K562 (cell line): ENCODE data around the gene WLS. TPM values are rescaled to one million over a fixed set of nuclear protein-coding genes. Genes with fewer than 3 reads are reported as not detected.

Source experiments
- ATAC-seq: fragments of 200-7000 bp; cut with Tn5 transposase; 3 replicates; pipeline ENCODE4 v1.9.1; 2020; ENCODE audit warnings: moderate library complexity
- BruUV-seq: library from RNA; stranded (reverse); fragments of 400-500 nt; replicated peaks from 2 replicates; lab custom pipeline; 2021; lab: Mats Ljungman, UMichigan
- CTCF ChIA-PET: fragments of 300-600 bp; formaldehyde crosslinking; extraction: SDS; loops from one replicate; lab custom pipeline; 2021; ENCODE audit warnings: low intra/inter-chr PET ratio; lab: Yijun Ruan, JAX
- POLR2A ChIA-PET: fragments of 300-600, 350-650 bp; sonication (Branson Sonifier 250); formaldehyde crosslinking; extraction: SDS; loops from one replicate; lab custom pipeline; 2021; ENCODE audit warnings: antibody characterized with exemption, inconsistent platforms; lab: Yijun Ruan, JAX
- DNase-seq, 4 experiments: peaks; one replicate each; pipeline versions ENCODE4 v3.0.0 to v3.0.0-alpha.2; 2011 to 2018; ENCODE audit warnings: low spot score in 3 of 4, mixed read lengths in 3 of 4; ENCODE audit errors: extremely low read depth in 1 of 4
- FAIRE-seq: peaks from 2 replicates; lab custom pipeline; 2011; peaks lifted over from hg19 to GRCh38; lab: Jason Lieb, UNC
- H2AFZ ChIP-seq: 2 replicates; pipeline ENCODE4 v1.6.0; 2011; ENCODE audit warnings: low read depth, low read length, control low read depth, inconsistent platforms
- H3K27ac ChIP-seq: fragments of 200-600 bp; 3 replicates; pipeline ENCODE4 v1.8.0; 2011; ENCODE audit warnings: low read depth, mild to moderate bottlenecking, control low read depth, inconsistent platforms, low read length, moderate library complexity, mixed read lengths; ENCODE audit errors: extremely low read depth
- H3K27me3 ChIP-seq, 2 experiments: fragments of 300-600 bp in 1 of 2; 2 replicates in 1 of 2; 3 replicates in 1 of 2; pipeline versions ENCODE4 v1.6.0 to v1.8.0; 2011; ENCODE audit warnings: inconsistent platforms in 2 of 2, low read length in 2 of 2, mild to moderate bottlenecking in 1 of 2, mixed read lengths in 1 of 2, moderate library complexity in 1 of 2; ENCODE audit not compliant: control insufficient read depth in 2 of 2, insufficient read depth in 2 of 2
- H3K36me3 ChIP-seq: fragments of 300-600 bp; 3 replicates; pipeline ENCODE4 v1.8.0; 2011; ENCODE audit warnings: mild to moderate bottlenecking, low read length, inconsistent platforms; ENCODE audit not compliant: control insufficient read depth, insufficient read depth
- H3K4me1 ChIP-seq, 2 experiments: fragments of 200-600 bp in 1 of 2; replicated peaks in 1 of 2; 2 replicates in 1 of 2; 3 replicates in 1 of 2; pipeline versions ENCODE4 v1.5.1 to v1.8.0; 2011; ENCODE audit warnings: inconsistent platforms in 2 of 2, low read length in 2 of 2, mild to moderate bottlenecking in 1 of 2, mixed read lengths in 1 of 2, moderate library complexity in 1 of 2; ENCODE audit not compliant: control insufficient read depth in 2 of 2, insufficient read depth in 2 of 2
- H3K4me2 ChIP-seq: 2 replicates; pipeline ENCODE4 v1.6.1; 2011; ENCODE audit warnings: low read length, control low read depth, inconsistent platforms, mixed read lengths; ENCODE audit not compliant: insufficient read depth
- H3K4me3 ChIP-seq: fragments of 200-600 bp; sonication (generic), shearing (Covaris generic); 2 replicates; pipeline ENCODE4 v1.5.1; 2016; ENCODE audit warnings: control low read depth, inconsistent platforms
- H3K79me2 ChIP-seq: fragments of 200-600 bp; 3 replicates; pipeline ENCODE4 v1.8.0; 2011; ENCODE audit warnings: low read length, inconsistent platforms; ENCODE audit not compliant: control insufficient read depth, insufficient read depth
- H3K9ac ChIP-seq, 2 experiments: 2 replicates each; pipeline versions ENCODE4 v1.6.0 to v1.6.1; 2011; ENCODE audit warnings: low read depth in 2 of 2, low read length in 2 of 2, control low read depth in 1 of 2, inconsistent platforms in 1 of 2, mild to moderate bottlenecking in 1 of 2, mixed read lengths in 1 of 2; ENCODE audit not compliant: insufficient read depth in 1 of 2
- H3K9me1 ChIP-seq: one replicate; pipeline ENCODE4 v1.6.0; 2011; ENCODE audit warnings: inconsistent platforms, mild to moderate bottlenecking, low read length, moderate library complexity; ENCODE audit not compliant: control insufficient read depth, insufficient read depth
- H3K9me3 ChIP-seq: replicated peaks from 2 replicates; pipeline ENCODE4 v1.5.1; 2011; ENCODE audit warnings: low read depth, low read length, inconsistent platforms; ENCODE audit not compliant: control insufficient read depth, insufficient read depth
- H4K20me1 ChIP-seq: replicated peaks from 2 replicates; pipeline ENCODE4 v1.6.1; 2011; ENCODE audit warnings: low read length, inconsistent platforms, mixed read lengths; ENCODE audit not compliant: control insufficient read depth, insufficient read depth
- BHLHE40 ChIP-seq: IDR thresholded peaks from 2 replicates; pipeline ENCODE4 v1.6.1; 2011; ENCODE audit warnings: low read length, improper control_type of control experiment
- BRD9 ChIP-seq: fragments of 450-650 bp; IDR thresholded peaks from 2 replicates; pipeline ENCODE4 v1.6.1; 2018; ENCODE audit warnings: low read depth; ENCODE audit not compliant: partially characterized antibody
- CTCF ChIP-seq, 3 experiments: IDR thresholded peaks in 2 of 3; conservative IDR thresholded peaks in 1 of 3; 2 replicates each; pipeline ENCODE4 v1.5.1; 2011 to 2012; ENCODE audit warnings: low read length in 3 of 3, mild to moderate bottlenecking in 3 of 3, control low read depth in 2 of 3, improper control_type of control experiment in 1 of 3, inconsistent platforms in 1 of 3, low read depth in 1 of 3, mixed read lengths in 1 of 3, moderate library complexity in 1 of 3; ENCODE audit not compliant: insufficient read depth in 2 of 3
- JUND ChIP-seq, 2 experiments: IDR thresholded peaks; 2 replicates in 1 of 2; 3 replicates in 1 of 2; pipeline ENCODE4 v1.6.1; 2011; ENCODE audit warnings: borderline replicate concordance in 2 of 2, low read depth in 2 of 2, low read length in 2 of 2, improper control_type of control experiment in 1 of 2, missing biosample characterization in 1 of 2, missing genetic modification characterization in 1 of 2, missing genetic modification reagents in 1 of 2
- LEF1 ChIP-seq: fragments of 450-650 bp; IDR thresholded peaks from 2 replicates; pipeline ENCODE4 v1.6.1; 2016; ENCODE audit warnings: mild to moderate bottlenecking
- MAZ ChIP-seq, 2 experiments: fragments of 450-650 bp in 1 of 2; sonication (generic) in 1 of 2; formaldehyde crosslinking; IDR thresholded peaks in 1 of 2; conservative IDR thresholded peaks in 1 of 2; 2 replicates each; pipeline versions ENCODE4 v1.4.0 to v1.5.0; 2020; ENCODE audit warnings: mild to moderate bottlenecking in 1 of 2, missing genetic modification reagents in 1 of 2
- RAD21 ChIP-seq, 2 experiments: fragments of 250-450 bp in 1 of 2; fragments of 450-650 bp in 1 of 2; sonication (Bioruptor Pico) in 1 of 2; formaldehyde crosslinking in 1 of 2; IDR thresholded peaks in 1 of 2; conservative IDR thresholded peaks in 1 of 2; 2 replicates each; pipeline versions ENCODE4 v1.4.0 to v1.8.0; 2020 to 2022; ENCODE audit warnings: mild to moderate bottlenecking in 2 of 2, moderate library complexity in 1 of 2
- SMC3 ChIP-seq: conservative IDR thresholded peaks from 2 replicates; pipeline ENCODE4 v1.6.1; 2011; ENCODE audit warnings: low read depth, low read length, improper control_type of control experiment; ENCODE audit not compliant: insufficient read depth
- TEAD4 ChIP-seq, 2 experiments: sonication (generic) in 1 of 2; formaldehyde crosslinking in 1 of 2; IDR thresholded peaks; 2 replicates each; pipeline versions ENCODE4 v1.6.1 to v1.8.0; 2012 to 2022; ENCODE audit warnings: borderline replicate concordance in 1 of 2, inconsistent platforms in 1 of 2, low read length in 1 of 2, mild to moderate bottlenecking in 1 of 2, missing genetic modification reagents in 1 of 2
- WGBS: fragments of 100-300 bp; shearing (Covaris generic); methylation state at CpG from one replicate; pipeline ENCODE4 v1.1.6; 2016; ENCODE audit warnings: low coverage, mixed read lengths; ENCODE audit not compliant: insufficient coverage; ENCODE audit errors: missing lambda C conversion rate; 5-methylcytosine and 5-hydroxymethylcytosine counted together
- in situ Hi-C: fragments of 300-500 bp; cut with MboI; formaldehyde crosslinking; loops from 4 replicates; pipeline ENCODE4 v1.15.0; 2018; ENCODE audit warnings: inconsistent platforms, mixed read lengths
- intact Hi-C: fragments of 100-400 bp; cut with micrococcal nuclease; formaldehyde crosslinking; loops from 2 replicates; pipeline ENCODE4 v1.14.2; 2022
- polyA plus RNA-seq, 8 experiments: library from polyadenylated mRNA; depleted of rRNA in 4 of 8; stranded (reverse) in 5 of 8; unstranded in 3 of 8; fragments of >200 nt; fragmentation: Nextera tagmentation in 2 of 8; fragmentation: Illumina TruSeq in 1 of 8; extraction: Ambion mirVana in 2 of 8; extraction: Trizol in 1 of 8; gene quantifications; 2 replicates each; pipeline versions ENCODE4 v1.2.1 to v1.2.3, GENCODE V29; 2011 to 2014; ENCODE audit warnings: inconsistent platforms in 1 of 8, missing spikeins in 1 of 8
- total RNA-seq, 7 experiments: library from RNA; depleted of rRNA in 6 of 7; stranded (reverse); fragments of >200 nt in 6 of 7; fragmentation: Illumina TruSeq in 2 of 7; extraction: Trizol in 2 of 7; gene quantifications; 2 replicates each; pipeline versions ENCODE4 v1.2.1 to v1.2.3, GENCODE V29; 2011 to 2021; ENCODE audit warnings: low replicate concordance in 1 of 7
- TF ChIP-seq, protein P1 (sequence below): fragments of 450-650 bp; formaldehyde crosslinking; IDR thresholded peaks from 2 replicates; pipeline ENCODE4 v1.4.0; 2020; ENCODE audit warnings: mild to moderate bottlenecking, moderate library complexity

Gene WLS
- total and polyA plus RNA-seq, 9 of the 15 experiments (the other 6 are each of a cell fraction or from before 2014, with no cell fraction given): 0.47 TPM; not detected in 8

GRCh38 chr1:68111519-68112436 lies 120.5 kb downstream of the WLS start:
- Histone ChIP-seq H3K36me3 (no peaks in the 10 kb centered on the region), H3K27ac (no peak overlapping the region), H3K79me2 (no peaks in the 10 kb centered on the region), H3K4me3 (no peak overlapping the region), H4K20me1 (no peaks in the 10 kb centered on the region), H3K9me3 (no peaks in the 10 kb centered on the region), H3K27me3 (no peaks in the 10 kb centered on the region; a peak in 1 of 5 replicates), H3K9me1 (no peaks in the 10 kb centered on the region), H3K4me1 (no peaks in the 10 kb centered on the region), H3K4me2 (no peak overlapping the region), H2AFZ (no peak overlapping the region), H3K9ac (no peak overlapping the region)
- DNase-seq (peak in 2 of 4 experiments; percentile 42 to 51), FAIRE-seq (peak; percentile 70), ATAC-seq (peak; percentile 93)
- intact Hi-C loops (loop anchor here (1.0 to 5.0 kb wide), 4 partner anchors 49 to 579 kb away; no protein-coding TSS in a partner anchor), in situ Hi-C loops (loop anchor here (5.0 to 25.0 kb wide), 3 partner anchors 259 to 1626 kb away; no protein-coding TSS in a partner anchor)
- 2% methylated on average over 7 of the region's 7 CpGs for WGBS
- ChIA-PET POLR2A (no interaction called here), CTCF (interaction anchor here (0.6 to 3.1 kb wide), 3 partner anchors 259 to 579 kb away, joined by 4 to 37 read pairs (median 4); no protein-coding TSS in a partner anchor)
- BruUV-seq: no TSS peak
- TF ChIP-seq LEF1: peak; percentile 26; the same call in 1 of the 2 replicates
- TF ChIP-seq, protein P1, sequence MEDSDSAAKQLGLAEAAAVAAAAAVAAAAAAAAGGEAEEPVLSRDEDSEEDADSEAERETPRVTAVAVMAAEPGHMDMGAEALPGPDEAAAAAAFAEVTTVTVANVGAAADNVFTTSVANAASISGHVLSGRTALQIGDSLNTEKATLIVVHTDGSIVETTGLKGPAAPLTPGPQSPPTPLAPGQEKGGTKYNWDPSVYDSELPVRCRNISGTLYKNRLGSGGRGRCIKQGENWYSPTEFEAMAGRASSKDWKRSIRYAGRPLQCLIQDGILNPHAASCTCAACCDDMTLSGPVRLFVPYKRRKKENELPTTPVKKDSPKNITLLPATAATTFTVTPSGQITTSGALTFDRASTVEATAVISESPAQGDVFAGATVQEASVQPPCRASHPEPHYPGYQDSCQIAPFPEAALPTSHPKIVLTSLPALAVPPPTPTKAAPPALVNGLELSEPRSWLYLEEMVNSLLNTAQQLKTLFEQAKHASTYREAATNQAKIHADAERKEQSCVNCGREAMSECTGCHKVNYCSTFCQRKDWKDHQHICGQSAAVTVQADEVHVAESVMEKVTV (CRISPR knock-in tag): peak; percentile 94
- TF ChIP-seq BRD9: no peak
- TF ChIP-seq TEAD4 (IDR thresholded peaks at IDR 0.05; ENCODE audit: low read length): peak; percentile 32; the same call in 1 of the 2 replicates
- no peak for TF ChIP-seq TEAD4 (CRISPR knock-in tag; IDR thresholded peaks at IDR 0.05; ENCODE audit: borderline replicate concordance)
- TF ChIP-seq CTCF (IDR thresholded peaks at IDR 0.05 in 2 of 3, conservative IDR thresholded peaks at IDR 0.05 in 1 of 3; ENCODE audit: insufficient read depth in 2 of 3, low read depth in 1 of 3, low read length in 3 of 3): peak; percentile 71 to 84 (median 74)
- TF ChIP-seq MAZ (CRISPR knock-in tag; conservative IDR thresholded peaks at IDR 0.05 in 1 of 2, IDR thresholded peaks at IDR 0.05 in 1 of 2): 0 out of 4 replicates have a peak, but pooled peaks of 1 of the 2 experiments have one; percentile 32
- TF ChIP-seq BHLHE40: peak; percentile 44; the same call in 1 of the 2 replicates
- TF ChIP-seq SMC3: peak; percentile 52
- peak; percentile 97 for TF ChIP-seq RAD21 (CRISPR knock-in tag; conservative IDR thresholded peaks at IDR 0.05 in 1 of 2, IDR thresholded peaks at IDR 0.05 in 1 of 2)
- TF ChIP-seq JUND (IDR thresholded peaks at IDR 0.05; ENCODE audit: borderline replicate concordance, low read depth, low read length): peak; percentile 30; the same call in 1 of the 2 replicates
- no peak for TF ChIP-seq JUND (tag; IDR thresholded peaks at IDR 0.05; ENCODE audit: borderline replicate concordance, low read depth, low read length)
